HepG2 (cell line): ENCODE results near the gene MARCHF6. TPM values are rescaled to one million over a fixed set of nuclear protein-coding genes. Genes with fewer than 3 reads are reported as not detected.

Experiments
- AKNA ChIP-seq: sonication (generic); formaldehyde crosslinking; IDR thresholded peaks from 2 replicates; pipeline ENCODE4 v1.4.0; 2020; ENCODE audit warnings: missing genetic modification reagents, borderline replicate concordance
- KDM1A ChIP-seq: IDR thresholded peaks from 2 replicates; pipeline ENCODE4 v1.6.1; 2016; ENCODE audit warnings: missing compliant biosample characterization
- MZF1 ChIP-seq: sonication (generic); formaldehyde crosslinking; IDR thresholded peaks from 2 replicates; pipeline ENCODE4 v1.8.1; 2023; ENCODE audit warnings: mild to moderate bottlenecking, missing genetic modification reagents, borderline replicate concordance
- POLR2A ChIP-seq, 2 experiments: IDR thresholded peaks; 2 replicates each; pipeline ENCODE4 v1.6.1; 2011; ENCODE audit warnings: low read depth in 2 of 2, low read length in 2 of 2, mild to moderate bottlenecking in 1 of 2, moderate library complexity in 1 of 2; ENCODE audit not compliant: insufficient read depth in 1 of 2
- SMYD3 ChIP-seq: sonication (generic); formaldehyde crosslinking; IDR thresholded peaks from 2 replicates; pipeline ENCODE4 v1.8.1; 2023; ENCODE audit warnings: mild to moderate bottlenecking, missing genetic modification reagents
- ZBTB14 ChIP-seq: sonication (generic); formaldehyde crosslinking; IDR thresholded peaks from 2 replicates; pipeline ENCODE4 v1.4.0; 2020; ENCODE audit warnings: missing genetic modification reagents
- ZNF282 ChIP-seq: fragments of 450-650 bp; IDR thresholded peaks from 2 replicates; pipeline ENCODE4 v1.6.1; 2018; ENCODE audit not compliant: partially characterized antibody
- ZNF446 ChIP-seq: sonication (generic); formaldehyde crosslinking; IDR thresholded peaks from 2 replicates; pipeline ENCODE4 v1.5.0; 2020; ENCODE audit warnings: mild to moderate bottlenecking, missing genetic modification reagents
- ZNF569 ChIP-seq: sonication (generic); formaldehyde crosslinking; IDR thresholded peaks from 2 replicates; pipeline ENCODE4 v1.5.0; 2020; ENCODE audit warnings: mild to moderate bottlenecking, missing genetic modification reagents, moderate library complexity, borderline replicate concordance
- polyA plus RNA-seq, 8 experiments: library from polyadenylated mRNA; depleted of rRNA in 3 of 8; stranded (reverse) in 7 of 8; unstranded in 1 of 8; fragments of >200 nt; fragmentation: Illumina TruSeq in 4 of 8; extraction: Trizol in 4 of 8; gene quantifications; 2 replicates each; pipeline versions ENCODE4 v1.2.1 to v1.2.3, GENCODE V29; 2011 to 2016; ENCODE audit warnings: low read depth in 4 of 8, missing spikeins in 1 of 8, mixed read lengths in 1 of 8; ENCODE audit not compliant: insufficient read depth in 1 of 8
- total RNA-seq, 5 experiments: library from RNA; depleted of rRNA; stranded (reverse); fragments of >200 nt; fragmentation: Illumina TruSeq; extraction: Trizol; gene quantifications; 2 replicates each; pipeline ENCODE4 v1.2.3, GENCODE V29; 2016; ENCODE audit warnings: low read depth in 1 of 5

Gene MARCHF6
- total and polyA plus RNA-seq, 2 of the 13 experiments (the other 11 are each of a cell fraction or from before 2014, with no cell fraction given) = 48.6 to 107 TPM

DNA sequence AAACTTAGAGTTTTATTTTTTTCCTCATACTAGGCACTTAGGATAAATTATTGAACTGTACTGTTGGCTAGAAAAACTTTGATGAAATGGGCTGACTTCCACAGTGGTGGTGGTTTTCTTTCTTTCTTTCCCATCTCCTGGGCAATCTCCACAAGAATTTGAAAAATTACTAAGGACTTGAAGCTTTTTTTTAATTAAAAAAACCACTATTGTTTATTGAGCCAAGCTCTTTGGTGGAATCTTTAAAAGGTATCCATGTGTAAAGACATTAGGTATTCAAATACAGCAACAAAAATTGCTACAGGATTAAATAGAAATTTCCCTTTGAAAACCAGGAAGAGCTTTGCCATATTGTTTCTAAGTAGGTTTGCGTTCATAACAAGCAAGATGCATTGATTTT is 14.1 kb downstream of the MARCHF6 start (continued):
- TF ChIP-seq AKNA (CRISPR knock-in tag) (no peak), SMYD3 (CRISPR knock-in tag) (no peak), ZNF282 (no peak), ZNF446 (CRISPR knock-in tag) (no peak), ZBTB14 (no peak), ZNF569 (CRISPR knock-in tag) (no peak), KDM1A (CRISPR knock-in tag) (no peak), MZF1 (CRISPR knock-in tag) (no peak), POLR2A (IDR thresholded peaks at IDR 0.05; ENCODE audit: insufficient read depth in 1 of 2, low read depth in 2 of 2, low read length in 2 of 2) (no peak)
